Tibial nerve (tissue), 4 donors: ENCODE data around the gene KDM2B. TPM values are rescaled to one million over a fixed set of nuclear protein-coding genes. Genes with fewer than 3 reads are reported as not detected.

ENCODE experiments used
- DNase-seq, 2 donors: peaks; one replicate each; pipeline ENCODE4 v3.0.0-alpha.2; 2019; ENCODE audit warnings: low spot score in 2 of 2
- H3K27ac ChIP-seq, 4 donors: fragments of 200-600 bp; sonication (generic) in 3 of 4; one replicate each; pipeline ENCODE4 v1.5.1; 2017 to 2019; ENCODE audit warnings: mild to moderate bottlenecking in 1 of 4
- H3K27me3 ChIP-seq, 2 donors: fragments of 200-600 bp; sonication (generic) in 1 of 2; one replicate each; pipeline versions ENCODE4 v1.5.1 to v1.6.0; 2017 to 2019
- H3K36me3 ChIP-seq, 3 donors: fragments of 200-600 bp; sonication (generic); one replicate each; pipeline ENCODE4 v1.5.1; 2018 to 2019
- H3K4me1 ChIP-seq, 4 donors: fragments of 200-600 bp; sonication (generic) in 3 of 4; one replicate each; pipeline ENCODE4 v1.5.1; 2017 to 2019
- H3K4me3 ChIP-seq, 4 donors: fragments of 200-600 bp; sonication (generic) in 3 of 4; one replicate each; pipeline ENCODE4 v1.5.1; 2017 to 2019; ENCODE audit warnings: mild to moderate bottlenecking in 1 of 4, moderate library complexity in 1 of 4
- H3K9me3 ChIP-seq, 4 donors: fragments of 200-600 bp; sonication (generic) in 3 of 4; one replicate each; pipeline ENCODE4 v1.5.1; 2017 to 2019
- EP300 ChIP-seq, 2 donors: sonication (generic); formaldehyde crosslinking; IDR thresholded peaks; one replicate each; pipeline ENCODE4 v1.6.1; 2017; ENCODE audit warnings: antibody characterized with exemption in 2 of 2, mild to moderate bottlenecking in 1 of 2
- POLR2A ChIP-seq, 2 donors: fragments of 450-650 bp; IDR thresholded peaks; one replicate each; pipeline ENCODE4 v1.6.1; 2017; ENCODE audit warnings: antibody characterized with exemption in 2 of 2, mild to moderate bottlenecking in 2 of 2, moderate library complexity in 2 of 2
- WGBS, 2 donors: methylation state at CpG; one replicate each; pipeline ENCODE4 v1.1.5; 2018; 5-methylcytosine and 5-hydroxymethylcytosine counted together
- total RNA-seq, 4 donors: library from RNA; depleted of rRNA; stranded (reverse); fragments of >200 nt; gene quantifications; one replicate each; pipeline ENCODE4 v1.1.0, GENCODE V29; 2016
- TF ChIP-seq, protein P1 (sequence below), 5 experiments: fragments of 200-600 bp in 3 of 5; fragments of 450-650 bp in 2 of 5; sonication (generic) in 3 of 5; IDR thresholded peaks; one replicate each; pipeline ENCODE4 v1.5.1; 2016 to 2019; ENCODE audit warnings: antibody characterized with exemption in 5 of 5, mild to moderate bottlenecking in 3 of 5, moderate library complexity in 2 of 5

The KDM2B gene
- total RNA-seq, 4 donors from 2014 or later, result 15.5 to 32.2 (median 20.8) TPM

DNA sequence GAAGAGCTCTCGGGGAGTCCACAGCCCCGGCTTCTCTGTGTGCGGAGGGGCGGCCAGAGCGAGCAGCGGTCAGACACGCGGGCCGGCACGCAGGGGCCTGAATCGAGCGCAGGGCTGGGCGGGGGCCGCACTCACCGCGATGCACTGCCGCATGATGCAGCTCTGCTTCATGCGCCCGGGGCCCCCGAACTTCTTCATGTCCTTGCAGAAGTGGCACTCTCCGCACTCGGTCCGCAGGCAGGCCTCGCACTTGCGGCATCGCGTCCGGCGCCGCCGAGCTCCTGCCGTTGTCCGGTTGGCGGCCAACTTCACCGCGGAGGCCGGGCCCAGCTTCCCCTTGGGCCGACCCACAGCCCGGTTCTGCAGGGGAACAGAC is 127.8 kb downstream of the KDM2B start:
- DNase-seq, result no peak
- no peaks in the 10 kb centered on the region for H3K9me3 ChIP-seq
- H3K4me1 ChIP-seq, result peaks cover 0 to 37% (median 15%) of the 10 kb centered on the region in 4 donors
- WGBS, 2 donors, result 87 to 89% methylated on average over 35 to 39 of the region's 39 CpGs
- H3K27me3 ChIP-seq, result no peaks in the 10 kb centered on the region
- no peak for TF ChIP-seq EP300 (IDR thresholded peaks at IDR 0.05)
- TF ChIP-seq POLR2A (IDR thresholded peaks at IDR 0.05), result no peak
- TF ChIP-seq, protein P1, sequence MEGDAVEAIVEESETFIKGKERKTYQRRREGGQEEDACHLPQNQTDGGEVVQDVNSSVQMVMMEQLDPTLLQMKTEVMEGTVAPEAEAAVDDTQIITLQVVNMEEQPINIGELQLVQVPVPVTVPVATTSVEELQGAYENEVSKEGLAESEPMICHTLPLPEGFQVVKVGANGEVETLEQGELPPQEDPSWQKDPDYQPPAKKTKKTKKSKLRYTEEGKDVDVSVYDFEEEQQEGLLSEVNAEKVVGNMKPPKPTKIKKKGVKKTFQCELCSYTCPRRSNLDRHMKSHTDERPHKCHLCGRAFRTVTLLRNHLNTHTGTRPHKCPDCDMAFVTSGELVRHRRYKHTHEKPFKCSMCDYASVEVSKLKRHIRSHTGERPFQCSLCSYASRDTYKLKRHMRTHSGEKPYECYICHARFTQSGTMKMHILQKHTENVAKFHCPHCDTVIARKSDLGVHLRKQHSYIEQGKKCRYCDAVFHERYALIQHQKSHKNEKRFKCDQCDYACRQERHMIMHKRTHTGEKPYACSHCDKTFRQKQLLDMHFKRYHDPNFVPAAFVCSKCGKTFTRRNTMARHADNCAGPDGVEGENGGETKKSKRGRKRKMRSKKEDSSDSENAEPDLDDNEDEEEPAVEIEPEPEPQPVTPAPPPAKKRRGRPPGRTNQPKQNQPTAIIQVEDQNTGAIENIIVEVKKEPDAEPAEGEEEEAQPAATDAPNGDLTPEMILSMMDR (IDR thresholded peaks at IDR 0.05), result no peak
- H3K27ac ChIP-seq, result peak overlapping the region in 2 of 4 donors; percentile 75 to 76
- H3K4me3 ChIP-seq, result no peak overlapping the region
- peaks cover 0 to 3% (median 0%) of the 10 kb centered on the region in 3 donors for H3K36me3 ChIP-seq

DNA sequence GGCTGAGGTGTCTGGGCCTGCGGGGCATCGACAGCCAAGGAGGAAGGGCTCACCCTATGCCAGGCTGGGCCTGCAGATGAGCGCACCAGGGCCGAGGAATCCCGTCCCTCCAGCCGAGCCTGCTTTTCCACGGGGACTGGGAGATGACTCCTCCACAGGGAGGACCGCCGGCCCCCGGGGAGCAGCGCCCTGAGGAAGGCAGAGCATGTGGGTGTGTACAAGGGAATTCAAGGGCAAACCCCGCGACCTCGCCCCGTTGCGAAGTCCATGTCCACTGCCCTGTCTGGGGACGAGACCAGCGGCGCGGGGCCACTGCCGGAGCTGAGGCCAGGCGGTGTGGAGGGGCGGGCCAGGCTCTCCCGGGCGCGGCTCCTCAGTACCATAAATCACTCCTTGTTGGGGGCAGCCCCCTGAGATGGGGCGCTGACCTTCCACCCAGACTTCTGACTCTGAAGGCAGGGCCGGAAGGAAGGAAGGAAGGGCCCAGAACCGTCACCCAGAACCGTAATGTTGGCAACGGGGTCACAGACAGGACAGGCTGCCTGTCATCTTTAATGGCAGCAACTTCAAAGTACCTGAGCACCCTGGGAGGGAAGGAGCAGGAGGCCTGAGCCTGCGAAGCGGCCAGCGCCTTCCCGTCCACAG is 128.4 kb downstream of the KDM2B start:
- 39 to 57% methylated on average over 16 to 35 of the region's 35 CpGs for WGBS, 2 donors
- no peak for DNase-seq

DNA sequence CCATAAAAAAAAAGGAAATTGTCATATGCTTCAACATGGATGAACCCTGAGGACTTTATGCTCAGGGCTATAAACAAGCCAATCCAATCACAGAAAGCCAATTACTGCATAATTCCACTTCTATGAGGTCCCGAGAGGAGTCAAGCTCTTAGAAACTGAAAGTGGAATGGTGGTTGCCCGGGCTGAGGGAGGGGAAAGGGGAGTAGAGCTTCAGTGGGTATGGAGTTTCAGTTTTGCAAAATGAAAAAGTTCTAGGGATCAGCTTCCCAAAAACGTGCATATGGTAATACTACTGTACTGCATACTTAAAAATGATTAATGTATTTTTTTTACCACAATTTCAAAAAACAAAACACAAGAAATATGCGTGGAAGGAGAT is 128.9 kb downstream of the KDM2B start:
- no peak for DNase-seq
- TF ChIP-seq EP300 (IDR thresholded peaks at IDR 0.05) (no peak), POLR2A (IDR thresholded peaks at IDR 0.05) (no peak)
- TF ChIP-seq, protein P1 (IDR thresholded peaks at IDR 0.05), result no peak
- Histone ChIP-seq H3K27ac (peak overlapping the region in 3 of 4 donors; percentile 58 to 76 (median 75)), H3K4me3 (peak overlapping the region in 2 of 4 donors; percentile 16 to 28), H3K4me1 (peaks cover 0 to 44% (median 15%) of the 10 kb centered on the region in 4 donors), H3K27me3 (no peaks in the 10 kb centered on the region), H3K36me3 (peaks cover 0 to 3% (median 0%) of the 10 kb centered on the region in 3 donors), H3K9me3 (no peaks in the 10 kb centered on the region)
- whole genome bisulfite sequencing, 2 donors, result 18 to 25% methylated on average over 4 of the region's 4 CpGs

More for the DNA sequence above, 128.4 kb downstream of the KDM2B start:
- Histone ChIP-seq H3K4me3 (peak overlapping the region in 2 of 4 donors; percentile 16 to 28), H3K4me1 (peaks cover 0 to 42% (median 15%) of the 10 kb centered on the region in 4 donors), H3K27me3 (no peaks in the 10 kb centered on the region), H3K36me3 (peaks cover 0 to 3% (median 0%) of the 10 kb centered on the region in 3 donors), H3K27ac (peak overlapping the region in 3 of 4 donors; percentile 58 to 76 (median 75)), H3K9me3 (no peaks in the 10 kb centered on the region)
- TF ChIP-seq, protein P1 (IDR thresholded peaks at IDR 0.05), result no peak
- TF ChIP-seq EP300 (IDR thresholded peaks at IDR 0.05) (no peak), POLR2A (IDR thresholded peaks at IDR 0.05) (no peak)

DNA sequence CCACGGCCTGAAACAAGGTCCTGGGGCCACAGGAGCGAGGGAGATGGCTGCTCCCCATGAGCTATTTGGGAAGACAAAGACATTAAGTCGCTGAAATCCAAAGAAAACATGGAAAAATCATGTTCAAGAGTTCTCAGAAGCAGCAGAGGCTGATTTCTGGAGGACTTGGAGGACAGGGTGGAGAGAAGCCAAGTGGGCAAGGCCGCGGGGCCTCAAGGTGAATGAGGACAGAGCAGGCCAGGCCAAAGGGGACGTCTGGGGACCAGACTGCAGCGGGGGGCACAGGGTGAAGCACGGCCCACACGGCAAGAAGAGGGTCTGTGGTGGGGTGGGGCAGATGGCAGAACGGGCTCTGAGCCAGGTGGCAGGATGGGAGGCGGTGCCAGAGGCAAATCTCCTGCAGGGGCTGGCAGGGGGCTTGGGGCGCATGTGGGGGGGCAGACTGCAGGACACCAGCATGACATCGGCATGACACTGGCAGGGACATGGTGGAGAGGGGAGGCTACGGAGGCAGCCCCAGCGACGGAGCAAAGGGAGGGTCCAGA is 132.0 kb downstream of the KDM2B start:
- Histone ChIP-seq H3K4me3 (no peak overlapping the region), H3K27ac (no peak overlapping the region), H3K27me3 (no peaks in the 10 kb centered on the region), H3K4me1 (peaks cover 0 to 43% (median 15%) of the 10 kb centered on the region in 4 donors), H3K36me3 (peaks cover 0 to 19% (median 0%) of the 10 kb centered on the region in 3 donors), H3K9me3 (no peaks in the 10 kb centered on the region)
- 80 to 86% methylated on average over 16 of the region's 16 CpGs for WGBS, 2 donors
- no peak for DNase-seq
- TF ChIP-seq EP300 (IDR thresholded peaks at IDR 0.05) (no peak), POLR2A (IDR thresholded peaks at IDR 0.05) (no peak)
- TF ChIP-seq, protein P1 (IDR thresholded peaks at IDR 0.05), result no peak

DNA sequence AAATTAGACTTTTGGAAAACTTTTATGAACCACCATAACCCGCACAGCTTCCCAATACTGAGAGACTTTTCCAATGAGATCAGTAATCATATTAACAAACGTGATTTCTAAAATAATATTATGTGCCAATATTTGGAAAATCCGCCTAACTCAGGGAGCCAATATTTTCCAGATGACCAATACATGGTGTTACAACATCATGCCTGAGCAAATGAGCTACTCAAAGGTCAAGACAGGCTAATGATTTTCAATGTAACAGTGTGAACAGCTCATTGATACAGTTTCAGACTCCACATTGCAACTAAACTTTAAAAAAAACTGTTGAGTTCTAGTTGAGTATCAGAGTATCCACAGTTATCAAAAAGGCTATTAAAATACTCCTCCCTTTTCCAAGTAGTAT is 134.1 kb downstream of the KDM2B start:
- Histone ChIP-seq H3K4me1 (peaks cover 0 to 35% (median 4%) of the 10 kb centered on the region in 4 donors), H3K4me3 (no peak overlapping the region), H3K27me3 (no peaks in the 10 kb centered on the region), H3K27ac (no peak overlapping the region), H3K36me3 (peaks cover 0 to 37% (median 6%) of the 10 kb centered on the region in 3 donors), H3K9me3 (no peaks in the 10 kb centered on the region)
- no peak for DNase-seq
- TF ChIP-seq POLR2A (IDR thresholded peaks at IDR 0.05) (no peak), EP300 (IDR thresholded peaks at IDR 0.05) (no peak)
- TF ChIP-seq, protein P1 (IDR thresholded peaks at IDR 0.05), result no peak
- WGBS, 2 donors, result 69 to 75% methylated on average over 3 of the region's 3 CpGs
